GM10248 (cell line): ENCODE results near the gene RPL28.

Experiments used
- CTCF ChIA-PET: fragments of 300-600 bp; sonication (Branson Sonifier 250); formaldehyde crosslinking; extraction: SDS; loops from one replicate; lab custom pipeline; 2021; ENCODE audit warnings: antibody characterized with exemption; lab: Yijun Ruan, JAX
- POLR2A ChIA-PET: fragments of 350-650 bp; sonication (Branson Sonifier 250); formaldehyde crosslinking; extraction: SDS; loops from one replicate; lab custom pipeline; 2020; ENCODE audit warnings: antibody characterized with exemption; lab: Yijun Ruan, JAX
- DNase-seq: peaks from one replicate; pipeline ENCODE4 v3.0.0; 2012; ENCODE audit errors: extremely low spot score
- TF ChIP-seq, protein P1 (sequence below): IDR thresholded peaks from 2 replicates; pipeline ENCODE4 v1.5.1; 2012; ENCODE audit warnings: mild to moderate bottlenecking, low read depth; ENCODE audit errors: extremely low read depth, missing control alignments, control extremely low read depth

The RPL28 gene

DNA sequence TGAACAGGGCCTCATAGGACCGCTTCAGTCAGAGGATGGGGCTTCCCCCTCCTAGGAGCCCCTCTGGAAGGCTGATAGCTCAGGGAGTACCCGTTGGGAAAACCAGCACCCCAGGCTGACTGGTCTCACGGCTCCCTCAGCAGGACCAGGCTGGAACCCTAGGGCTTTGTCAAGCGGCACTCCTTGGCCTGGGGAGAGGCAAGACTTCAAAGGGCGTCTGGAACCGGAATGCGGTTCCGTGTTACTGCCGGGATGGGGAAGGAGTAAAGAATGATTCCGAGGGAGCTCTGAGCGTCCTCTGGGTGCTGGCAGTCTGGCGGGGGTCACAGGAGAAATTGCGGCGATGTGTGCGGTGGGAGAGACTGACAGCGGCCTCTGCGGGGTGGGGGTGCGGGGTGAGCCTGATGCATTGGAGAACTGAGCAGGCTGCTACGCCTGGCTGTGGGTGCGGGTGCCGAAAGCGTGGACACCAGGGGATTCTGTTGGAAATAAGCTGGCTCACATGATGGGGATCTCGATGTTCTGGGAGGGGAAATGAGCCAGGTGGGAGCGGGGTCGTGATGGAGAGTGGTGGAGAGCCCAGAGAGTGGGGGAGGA, 33.1 kb upstream of the RPL28 start:
- TF ChIP-seq, protein P1, sequence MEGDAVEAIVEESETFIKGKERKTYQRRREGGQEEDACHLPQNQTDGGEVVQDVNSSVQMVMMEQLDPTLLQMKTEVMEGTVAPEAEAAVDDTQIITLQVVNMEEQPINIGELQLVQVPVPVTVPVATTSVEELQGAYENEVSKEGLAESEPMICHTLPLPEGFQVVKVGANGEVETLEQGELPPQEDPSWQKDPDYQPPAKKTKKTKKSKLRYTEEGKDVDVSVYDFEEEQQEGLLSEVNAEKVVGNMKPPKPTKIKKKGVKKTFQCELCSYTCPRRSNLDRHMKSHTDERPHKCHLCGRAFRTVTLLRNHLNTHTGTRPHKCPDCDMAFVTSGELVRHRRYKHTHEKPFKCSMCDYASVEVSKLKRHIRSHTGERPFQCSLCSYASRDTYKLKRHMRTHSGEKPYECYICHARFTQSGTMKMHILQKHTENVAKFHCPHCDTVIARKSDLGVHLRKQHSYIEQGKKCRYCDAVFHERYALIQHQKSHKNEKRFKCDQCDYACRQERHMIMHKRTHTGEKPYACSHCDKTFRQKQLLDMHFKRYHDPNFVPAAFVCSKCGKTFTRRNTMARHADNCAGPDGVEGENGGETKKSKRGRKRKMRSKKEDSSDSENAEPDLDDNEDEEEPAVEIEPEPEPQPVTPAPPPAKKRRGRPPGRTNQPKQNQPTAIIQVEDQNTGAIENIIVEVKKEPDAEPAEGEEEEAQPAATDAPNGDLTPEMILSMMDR = no peak
- ChIA-PET CTCF (no interaction called here), POLR2A (no interaction called here)
- no peak for DNase-seq

DNA sequence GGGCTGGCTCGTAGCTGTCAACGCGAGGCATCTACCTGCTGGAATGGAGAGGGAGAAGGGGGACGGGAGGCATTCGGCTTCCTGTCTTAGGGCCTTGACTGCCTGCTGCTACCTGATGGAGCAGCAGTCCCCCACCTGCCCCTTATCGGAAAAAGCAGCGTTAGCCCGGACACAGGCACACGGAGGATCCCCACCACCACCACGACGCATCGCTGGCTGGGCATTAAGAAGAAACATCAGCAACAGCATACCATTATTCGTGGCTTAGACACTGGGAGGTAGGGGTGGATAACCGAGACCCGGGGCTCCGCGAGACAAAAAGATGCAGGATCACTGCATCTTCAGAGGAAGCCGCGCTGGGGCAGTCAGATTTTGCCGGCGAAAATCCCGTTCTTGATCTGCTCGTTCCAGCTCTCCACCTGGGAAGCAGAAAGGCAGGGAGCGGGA, 32.4 kb upstream of the RPL28 start:
- ChIA-PET POLR2A (no interaction called here), CTCF (no interaction called here)
- no peak for DNase-seq
- TF ChIP-seq, protein P1 = no peak

GRCh38 chr19:55353803-55354697, 31.7 kb upstream of the RPL28 start:
- POLR2A ChIA-PET = no interaction called here
- DNase-seq = peak; percentile 86
- TF ChIP-seq, protein P1 = no peak
- CTCF ChIA-PET = no interaction called here

GRCh38 chr19:55354698-55355212, 31.0 kb upstream of the RPL28 start, which contains the start of gene COX6B2:
Gene COX6B2, minus strand, starts transcription at chr19:55354719. Its CDS starts 198 bp downstream, at chr19:55354521.
- ChIA-PET CTCF (no interaction called here), POLR2A (no interaction called here)
- TF ChIP-seq, protein P1 = no peak
- no peak for DNase-seq

GRCh38 chr19:55355213-55355821, 30.4 kb upstream of the RPL28 start:
- TF ChIP-seq, protein P1 = no peak
- CTCF ChIA-PET = no interaction called here
- POLR2A ChIA-PET = no interaction called here
- DNase-seq = no peak

DNA sequence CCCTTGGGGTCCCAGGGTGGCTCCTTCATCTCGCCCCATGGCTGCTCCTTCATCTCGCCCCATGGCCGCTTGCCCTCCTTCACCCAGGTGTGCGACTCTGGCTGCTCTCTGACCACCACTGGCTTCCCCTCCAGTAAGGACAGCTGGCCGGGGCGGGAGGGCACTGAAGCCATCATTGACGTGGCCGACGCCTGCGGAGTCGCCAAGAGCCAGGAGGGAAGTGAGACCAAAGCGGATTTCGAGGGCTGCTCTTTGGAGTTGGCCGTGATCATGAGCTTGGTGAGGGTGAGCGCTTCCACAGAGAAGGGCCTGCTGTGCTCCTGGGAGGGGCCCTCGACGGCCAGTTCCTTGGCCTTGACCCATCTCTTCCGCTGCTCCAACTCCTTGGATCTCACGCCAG, 27.2 kb upstream of the RPL28 start:
- ChIA-PET POLR2A (interaction anchor here (0.6 kb wide), 1 partner anchor 902 kb away, joined by 4 read pairs; no protein-coding TSS in a partner anchor), CTCF (interaction anchor here (1.2 kb wide), 1 partner anchor 9 kb away, joined by 3 read pairs; no protein-coding TSS in a partner anchor)

More for the DNA sequence above, 27.2 kb upstream of the RPL28 start:
- TF ChIP-seq, protein P1 = no peak
- no peak for DNase-seq
